ENCODE data around the gene AKR1C8. TPM values are rescaled to one million over a fixed set of nuclear protein-coding genes. Genes with fewer than 3 reads are reported as not detected.
"Not testable (repeated sequence)": the region's sequence is repeated elsewhere in the genome, so short reads cannot be mapped to it uniquely, and the experiment has no call there.

Gene AKR1C8
- total RNA-seq, 1 donor from 2014 or later = 24.7 TPM

DNA sequence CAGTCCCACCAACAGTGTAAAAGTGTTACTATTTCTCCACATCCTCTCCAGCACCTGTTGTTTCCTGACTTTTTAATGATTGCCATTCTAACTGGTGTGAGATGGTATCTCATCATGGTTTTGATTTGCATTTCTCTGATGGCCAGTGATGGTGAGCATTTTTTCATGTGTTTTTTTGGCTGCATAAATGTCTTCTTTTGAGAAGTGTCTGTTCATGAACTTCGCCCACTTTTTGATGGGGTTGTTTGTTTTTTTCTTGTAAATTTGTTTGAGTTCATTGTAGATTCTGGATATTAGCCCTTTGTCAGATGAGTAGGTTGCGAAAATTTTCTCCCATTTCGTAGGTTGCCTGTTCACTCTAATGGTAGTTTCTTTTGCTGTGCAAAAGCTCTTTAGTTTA, 9.4 kb downstream of the AKR1C8 start:
- DNase-seq (ENCODE audit: low spot score); ATAC-seq: not testable (repeated sequence)

DNA sequence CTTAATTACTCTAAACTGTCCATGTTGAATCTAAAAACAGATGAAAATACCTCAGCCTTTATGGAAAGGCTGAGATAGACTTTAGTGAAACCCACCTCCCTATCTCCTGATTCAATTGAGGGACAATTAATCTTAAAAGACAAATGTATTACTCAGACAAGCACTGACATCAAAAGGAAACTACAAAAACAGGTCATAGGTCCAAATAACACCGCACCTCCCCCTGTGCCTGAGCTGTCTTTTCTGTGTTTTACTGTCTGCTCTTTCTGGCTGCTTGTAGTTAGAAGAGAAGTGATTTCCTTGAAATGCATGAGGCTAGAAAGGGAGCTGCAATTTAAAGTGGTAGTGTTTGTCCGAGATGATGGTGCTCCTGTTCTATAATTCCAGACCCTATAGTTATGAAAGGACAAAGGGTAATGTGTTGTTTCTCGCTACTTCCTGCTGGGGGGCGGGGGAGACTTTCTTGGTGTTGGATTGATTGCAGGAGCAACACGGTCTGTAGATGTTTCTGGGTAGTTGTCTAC, 16.0 kb downstream of the AKR1C8 start:
- ATAC-seq (peak; percentile 44), DNase-seq (ENCODE audit: low spot score) (no peak)

DNA sequence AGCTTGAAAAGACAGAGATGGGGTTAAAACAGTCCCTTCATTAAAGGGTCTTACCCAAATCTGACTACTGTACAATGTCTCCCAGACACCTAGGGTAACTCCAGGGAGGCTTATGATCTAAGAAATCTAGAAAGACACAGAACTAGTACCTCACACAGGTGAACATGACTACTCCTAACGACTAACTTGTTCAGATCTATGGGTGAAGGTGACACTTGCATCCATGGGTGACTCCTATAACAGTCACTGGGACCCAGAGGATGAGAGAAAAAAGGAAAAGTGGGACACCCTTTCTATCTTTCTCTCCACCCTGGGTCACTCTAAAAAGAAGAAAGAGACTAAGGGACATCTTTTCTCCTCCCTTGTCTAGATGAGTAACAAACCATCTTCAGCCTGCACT, 19.2 kb downstream of the AKR1C8 start:
- DNase-seq (ENCODE audit: low spot score) (no peak), ATAC-seq (no peak)

DNA sequence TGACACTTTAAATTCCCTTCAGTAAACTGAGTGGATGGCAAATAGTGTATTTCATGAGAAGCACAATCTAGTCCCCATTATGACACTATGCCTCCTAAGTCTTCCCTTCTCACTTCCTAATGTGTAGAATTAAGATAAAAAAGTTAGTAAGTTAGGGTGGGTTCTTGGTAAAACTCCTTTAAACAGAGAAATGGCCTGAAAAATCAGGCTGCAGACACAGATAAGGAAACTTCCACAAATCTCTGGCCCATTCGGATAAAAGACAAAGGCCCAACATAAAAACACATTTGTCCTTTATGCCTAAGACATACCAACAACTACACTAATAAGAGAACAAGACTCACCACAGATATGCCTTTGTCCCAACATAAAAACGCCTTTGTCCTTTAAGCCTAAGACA, 21.5 kb downstream of the AKR1C8 start:
- DNase-seq (ENCODE audit: low spot score) = no peak
- no peak for ATAC-seq

- DNase-seq (ENCODE audit: low spot score) = no peak
- ATAC-seq = no peak
These were observed 25.8 kb downstream of the AKR1C8 start for GRCh38 chr10:5159126-5159525.

DNA sequence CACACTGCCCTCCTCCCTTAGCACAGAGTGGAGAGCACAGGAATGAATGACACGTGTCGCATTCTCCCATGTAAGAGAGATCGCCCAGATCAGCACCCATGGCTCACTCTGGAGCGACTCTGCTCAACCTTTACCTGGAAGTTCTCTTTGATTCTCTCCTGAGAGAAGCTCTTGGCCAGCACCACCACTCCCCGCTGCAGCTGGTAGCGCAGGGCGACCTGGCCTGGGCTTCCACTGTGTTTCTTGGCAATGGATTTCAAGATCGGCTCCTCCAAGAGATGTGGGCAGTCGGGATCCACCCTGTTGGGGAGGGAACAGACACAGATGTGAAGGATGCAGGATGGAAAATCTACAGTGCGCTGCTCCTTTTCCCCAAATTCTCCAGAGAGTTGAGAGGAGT, 27.4 kb downstream of the AKR1C8 start:
- peak; percentile 31 for ATAC-seq
- no peak for DNase-seq (ENCODE audit: low spot score)

DNA sequence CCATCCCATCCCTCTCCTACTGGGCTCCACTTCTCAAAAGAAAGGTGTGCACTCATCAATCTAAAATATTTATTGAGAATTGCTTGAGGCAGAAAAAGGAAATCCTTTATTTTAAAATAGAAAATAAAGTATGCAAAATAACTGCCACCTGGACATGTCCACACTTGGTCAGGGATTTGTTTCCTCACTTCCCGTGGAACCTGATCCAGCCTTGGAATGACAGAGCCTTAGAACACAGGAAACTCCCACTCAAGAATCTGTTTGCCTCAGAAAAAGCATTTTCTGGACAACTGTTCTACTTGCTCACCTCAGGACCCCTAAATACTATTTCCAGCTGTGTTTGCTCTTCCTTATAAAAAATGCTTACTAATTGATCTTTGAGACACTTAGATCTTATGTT, 29.0 kb downstream of the AKR1C8 start:
- no peak for DNase-seq (ENCODE audit: low spot score)
- ATAC-seq = no peak

- no peak for ATAC-seq
- DNase-seq (ENCODE audit: low spot score) = no peak
These were observed 33.9 kb downstream of the AKR1C8 start for GRCh38 chr10:5151076-5151475.

DNA sequence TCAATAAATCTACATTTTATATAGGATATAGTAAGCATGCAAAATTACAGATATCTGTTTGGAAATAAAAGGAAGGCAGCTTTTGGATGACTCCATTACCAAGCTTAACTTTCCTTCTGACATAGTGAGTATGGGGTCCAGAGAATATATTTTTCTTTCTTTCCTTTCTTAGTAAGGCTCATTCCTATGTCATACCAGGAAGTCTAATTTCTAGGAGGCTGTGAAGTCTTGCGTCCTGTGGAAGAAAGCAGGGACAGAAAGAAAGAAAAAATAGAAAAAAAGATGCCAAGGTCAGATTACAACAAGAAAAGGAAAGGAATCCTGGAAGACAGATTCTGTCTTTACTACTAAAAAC, 36.3 kb downstream of the AKR1C8 start:
- ATAC-seq (no peak), DNase-seq (ENCODE audit: low spot score) (no peak)

- no peak for DNase-seq (ENCODE audit: low spot score)
- peak; percentile 61 for ATAC-seq
These were observed 36.8 kb downstream of the AKR1C8 start for GRCh38 chr10:5147981-5148677.

- DNase-seq (ENCODE audit: low spot score) (peak; percentile 70), ATAC-seq (peak; percentile 75)
These were observed 37.5 kb downstream of the AKR1C8 start for GRCh38 chr10:5147255-5147980.

DNA sequence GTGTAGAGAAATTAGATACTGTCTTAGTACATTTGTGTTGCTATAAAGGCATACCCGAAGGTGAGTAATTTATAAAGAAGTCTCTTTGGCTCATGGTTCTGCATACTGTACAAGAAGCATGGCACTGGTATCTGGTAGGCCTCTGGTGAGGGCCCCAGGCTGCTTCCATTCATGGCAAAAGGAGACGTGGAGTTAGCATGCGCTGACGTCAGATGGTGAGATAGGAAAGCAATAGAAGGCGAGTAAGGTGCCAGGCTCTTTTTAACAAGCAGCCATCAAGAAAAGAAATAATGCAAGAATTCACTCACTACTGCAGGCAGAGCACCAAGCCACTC, 38.1 kb downstream of the AKR1C8 start:
- DNase-seq (ENCODE audit: low spot score) (no peak), ATAC-seq (no peak)

- peak; percentile 53 for DNase-seq (ENCODE audit: low spot score)
- ATAC-seq = peak; percentile 42
These were observed 41.8 kb downstream of the AKR1C8 start for GRCh38 chr10:5143137-5143536.

DNA sequence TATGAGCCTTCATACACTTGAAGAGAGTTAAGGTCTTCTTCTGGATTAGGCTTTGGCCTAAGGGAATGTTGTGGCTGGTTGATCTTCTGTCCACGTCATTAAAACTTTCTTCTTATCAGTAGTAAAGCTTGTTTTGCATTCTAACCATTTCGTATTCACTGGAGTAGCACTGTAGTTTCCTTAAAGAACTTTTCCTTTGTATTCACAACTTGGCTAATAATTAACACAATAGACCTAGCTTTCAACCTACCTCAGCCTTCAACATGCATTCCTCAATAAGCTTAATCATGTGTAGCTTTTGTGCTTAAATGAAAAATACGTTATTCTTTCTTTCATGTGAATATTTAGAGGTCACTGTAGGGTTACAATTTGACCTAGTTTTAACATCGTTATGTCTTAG, 42.8 kb downstream of the AKR1C8 start:
- DNase-seq (ENCODE audit: low spot score) = no peak
- no peak for ATAC-seq

DNA sequence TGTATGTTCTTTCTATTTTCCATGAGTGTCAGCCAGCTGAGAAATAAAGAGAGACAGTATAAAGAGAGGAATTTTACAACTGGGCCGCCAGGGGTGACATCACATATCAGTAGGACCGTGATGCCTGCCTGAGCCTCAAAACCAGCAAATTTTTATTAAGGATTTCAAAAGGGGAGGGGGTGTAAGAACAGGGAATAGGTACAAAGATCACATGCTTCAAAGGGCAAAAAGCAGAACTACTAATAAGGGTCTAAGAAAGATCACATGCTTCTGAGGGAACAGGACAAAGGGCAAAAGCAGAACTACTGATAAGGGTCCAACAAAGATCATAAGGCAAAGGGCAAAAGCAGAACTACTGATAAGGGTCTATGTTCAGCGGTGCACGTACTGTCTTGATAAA, 47.3 kb downstream of the AKR1C8 start:
- ATAC-seq = not testable (repeated sequence)

GRCh38 chr10:5136468-5137087, 48.4 kb downstream of the AKR1C8 start:
- ATAC-seq (no peak), DNase-seq (ENCODE audit: low spot score) (no peak)

More for the DNA sequence above, 47.3 kb downstream of the AKR1C8 start:
- not testable (repeated sequence) for DNase-seq (ENCODE audit: low spot score)

- DNase-seq (ENCODE audit: low spot score) = no peak
- ATAC-seq = no peak
These were observed 49.4 kb downstream of the AKR1C8 start for GRCh38 chr10:5135581-5135980.

DNA sequence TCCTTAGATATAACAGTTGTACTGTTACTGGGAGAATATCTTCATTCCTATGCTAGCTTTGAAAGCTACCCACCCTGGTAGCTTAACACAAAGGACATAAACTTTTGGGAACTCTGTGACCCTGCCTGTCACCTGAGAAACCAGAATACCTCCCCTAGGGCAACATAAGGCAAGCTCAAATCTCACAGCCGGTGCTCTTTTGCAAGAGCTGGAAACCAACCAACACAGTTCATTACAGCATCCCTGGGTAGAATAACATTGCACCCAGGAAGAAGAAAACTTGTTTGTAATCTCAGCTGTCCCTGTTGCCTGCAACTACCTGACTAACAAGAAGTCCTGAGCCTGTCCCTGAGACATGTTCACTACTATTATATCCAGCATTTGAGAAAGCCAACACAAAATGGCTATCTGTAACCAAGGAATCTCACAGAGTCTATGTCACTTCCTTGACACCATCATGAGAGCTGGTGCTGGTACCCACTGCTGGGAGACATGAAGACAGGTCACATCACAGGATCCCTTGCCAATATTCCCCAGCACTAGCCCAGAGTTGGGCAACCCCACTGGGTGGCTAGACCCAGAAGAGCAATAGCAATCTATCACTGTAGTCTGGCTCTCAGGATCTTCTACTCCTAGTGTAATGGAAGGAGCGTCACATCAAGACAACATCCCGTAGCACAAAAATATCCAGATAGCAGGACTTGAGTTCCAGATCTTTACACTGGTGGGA, 59.5 kb downstream of the AKR1C8 start:
- ATAC-seq (peak; percentile 84), DNase-seq (ENCODE audit: low spot score) (peak; percentile 84)

GRCh38 chr10:5123886-5124285, 61.1 kb downstream of the AKR1C8 start:
- DNase-seq (ENCODE audit: low spot score) (peak; percentile 77), ATAC-seq (peak; percentile 75)

DNA sequence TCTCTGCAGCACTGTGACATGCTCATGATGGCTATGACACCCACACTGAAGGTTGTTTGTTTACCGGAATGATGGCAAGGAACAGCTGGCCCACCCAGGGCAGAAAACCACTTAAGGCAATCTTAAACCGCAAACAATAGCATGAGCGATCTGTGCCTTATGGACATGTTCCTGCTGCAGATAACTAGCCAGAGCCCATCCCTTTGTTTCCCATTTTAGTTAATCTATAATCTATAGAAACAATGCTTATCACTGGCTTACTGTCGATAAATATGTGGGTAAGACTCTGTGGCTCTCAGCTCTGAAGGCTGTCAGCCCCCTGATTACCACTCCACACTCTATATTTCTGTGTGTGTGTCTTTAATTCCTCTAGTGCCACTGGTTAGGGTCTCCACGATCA, 65.0 kb downstream of the AKR1C8 start:
- ATAC-seq; DNase-seq (ENCODE audit: low spot score): not testable (repeated sequence)

DNA sequence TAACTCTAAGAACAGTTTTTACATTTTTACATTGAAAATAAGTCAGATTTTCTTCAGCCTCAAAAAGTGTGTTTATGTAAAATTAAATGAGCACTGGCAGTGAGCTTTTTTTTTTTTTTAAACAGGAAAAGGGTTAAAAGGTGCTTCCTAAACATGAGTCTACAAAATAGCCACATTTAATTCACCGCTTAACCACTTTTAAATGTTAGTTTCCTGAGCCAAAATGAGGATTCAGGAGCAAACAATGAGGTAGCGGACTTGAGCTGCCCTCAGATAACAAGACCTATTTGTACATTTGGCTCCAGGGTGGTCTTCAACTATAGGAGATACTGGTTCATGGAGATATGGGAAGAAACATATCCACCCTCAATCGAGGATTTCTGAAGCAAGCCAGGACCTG, 67.9 kb downstream of the AKR1C8 start:
- no peak for ATAC-seq
- DNase-seq (ENCODE audit: low spot score) = no peak

All from left lobe of liver (tissue), 2 donors.